D721Med (cell line): ENCODE measurements around the gene MYH15.

Experiments
- DNase-seq: peaks from one replicate; pipeline ENCODE4 v3.0.0; 2011; ENCODE audit warnings: low spot score; ENCODE audit not compliant: insufficient read length
- FAIRE-seq: peaks from 2 replicates; lab custom pipeline; 2011; peaks lifted over from hg19 to GRCh38; lab: Jason Lieb, UNC
- TF ChIP-seq, protein P1 (sequence below): IDR thresholded peaks from 2 replicates; pipeline ENCODE4 v1.5.1; 2012; ENCODE audit warnings: mild to moderate bottlenecking, control low read depth; ENCODE audit not compliant: insufficient read depth; ENCODE audit errors: missing control alignments

The MYH15 gene

DNA sequence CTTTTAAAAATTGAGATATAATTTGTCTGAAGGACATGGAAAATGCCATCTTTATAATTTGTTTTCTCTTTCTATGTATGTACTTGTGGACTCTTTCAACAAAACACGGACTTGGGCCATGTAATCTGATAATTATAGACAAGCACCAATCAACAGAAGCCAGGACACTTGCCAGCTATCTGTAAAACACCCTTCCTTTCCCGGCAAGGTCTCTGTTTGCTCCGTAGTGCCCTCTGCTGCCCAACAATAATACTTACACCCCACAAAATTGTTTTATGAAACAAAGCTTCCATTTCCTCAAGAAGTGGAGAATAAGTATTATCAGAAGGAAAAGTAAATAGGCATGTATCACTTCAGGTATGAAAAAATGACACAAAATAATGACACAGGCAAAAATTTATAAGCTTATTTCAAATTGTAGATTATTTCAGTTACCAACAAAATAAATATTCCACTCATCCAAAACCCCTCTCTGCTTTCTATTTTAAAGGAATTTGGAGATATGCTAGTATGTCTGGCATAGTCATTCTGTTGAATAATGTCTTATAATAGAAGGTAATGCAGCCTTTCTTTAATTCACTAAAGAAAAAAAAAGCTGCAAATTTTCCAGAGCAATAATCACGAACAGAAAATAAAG is 32.8 kb downstream of the MYH15 start:
- DNase-seq, result no peak
- FAIRE-seq, result peak; percentile 97
- TF ChIP-seq, protein P1, sequence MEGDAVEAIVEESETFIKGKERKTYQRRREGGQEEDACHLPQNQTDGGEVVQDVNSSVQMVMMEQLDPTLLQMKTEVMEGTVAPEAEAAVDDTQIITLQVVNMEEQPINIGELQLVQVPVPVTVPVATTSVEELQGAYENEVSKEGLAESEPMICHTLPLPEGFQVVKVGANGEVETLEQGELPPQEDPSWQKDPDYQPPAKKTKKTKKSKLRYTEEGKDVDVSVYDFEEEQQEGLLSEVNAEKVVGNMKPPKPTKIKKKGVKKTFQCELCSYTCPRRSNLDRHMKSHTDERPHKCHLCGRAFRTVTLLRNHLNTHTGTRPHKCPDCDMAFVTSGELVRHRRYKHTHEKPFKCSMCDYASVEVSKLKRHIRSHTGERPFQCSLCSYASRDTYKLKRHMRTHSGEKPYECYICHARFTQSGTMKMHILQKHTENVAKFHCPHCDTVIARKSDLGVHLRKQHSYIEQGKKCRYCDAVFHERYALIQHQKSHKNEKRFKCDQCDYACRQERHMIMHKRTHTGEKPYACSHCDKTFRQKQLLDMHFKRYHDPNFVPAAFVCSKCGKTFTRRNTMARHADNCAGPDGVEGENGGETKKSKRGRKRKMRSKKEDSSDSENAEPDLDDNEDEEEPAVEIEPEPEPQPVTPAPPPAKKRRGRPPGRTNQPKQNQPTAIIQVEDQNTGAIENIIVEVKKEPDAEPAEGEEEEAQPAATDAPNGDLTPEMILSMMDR, result peak; percentile 77

DNA sequence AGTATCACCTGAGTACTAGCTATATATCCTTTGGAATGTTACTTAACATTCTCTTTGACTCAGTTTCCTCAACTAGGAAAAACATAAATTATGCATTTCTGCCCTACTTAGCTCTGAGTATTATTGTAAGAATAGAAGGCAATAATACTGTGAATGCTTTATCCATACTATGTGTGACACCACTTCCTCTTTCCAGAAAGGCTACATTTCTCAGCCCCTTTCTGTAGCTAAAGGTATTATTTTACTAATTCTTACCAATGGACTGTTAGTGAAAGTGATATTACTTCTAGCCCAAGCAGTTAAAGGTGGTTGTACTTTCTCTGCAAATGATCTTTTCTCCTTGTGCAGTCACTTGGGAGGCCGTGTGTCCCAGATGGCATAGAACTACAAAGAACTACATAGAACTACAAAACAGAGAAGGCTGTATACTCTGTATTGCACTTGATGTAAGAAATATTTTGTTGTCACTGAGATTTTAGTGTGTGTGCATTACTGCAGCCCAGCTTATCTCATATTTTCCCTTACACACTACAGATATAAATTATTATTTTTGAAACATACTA is 35.1 kb downstream of the MYH15 start:
- no peak for DNase-seq
- no peak for FAIRE-seq
- TF ChIP-seq, protein P1, result no peak

DNA sequence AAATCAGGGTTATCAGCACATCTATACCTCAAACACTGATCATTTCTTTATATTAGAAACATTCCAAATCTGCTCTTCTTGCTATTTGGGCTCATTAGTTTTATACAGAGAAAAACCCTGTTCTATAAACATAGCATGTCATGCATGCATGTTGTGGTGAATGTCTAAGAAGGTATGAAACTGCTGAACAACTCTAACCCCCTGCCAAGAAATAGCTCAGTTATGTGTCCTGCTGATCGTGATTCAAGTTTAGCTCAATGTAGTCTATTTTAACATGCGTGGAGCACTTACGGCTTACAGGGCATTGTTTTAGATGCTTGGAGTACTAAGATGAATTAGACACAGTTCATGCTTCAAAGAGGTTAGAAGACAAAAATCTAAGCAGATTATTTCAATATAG is 35.8 kb downstream of the MYH15 start:
- no peak for DNase-seq
- TF ChIP-seq, protein P1, result no peak
- FAIRE-seq, result no peak

DNA sequence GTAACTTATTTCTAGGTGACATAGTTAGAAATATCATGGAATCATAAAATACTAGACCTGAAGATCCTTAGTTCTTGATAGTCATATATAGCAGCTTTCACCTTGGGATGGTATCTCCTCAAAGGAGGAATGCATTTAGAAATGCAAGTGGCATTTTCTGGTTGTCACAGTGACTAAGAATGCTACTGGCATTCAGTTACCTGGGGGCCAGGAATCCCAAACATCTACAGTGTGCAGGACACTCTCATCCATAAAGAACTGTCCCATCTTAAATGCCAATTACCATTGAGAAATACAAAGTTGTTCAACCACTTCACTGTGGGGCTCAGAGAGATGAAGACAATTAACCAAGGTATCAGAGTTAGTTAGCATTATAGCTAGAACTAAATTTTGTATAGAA is 36.7 kb downstream of the MYH15 start:
- FAIRE-seq (no peak), DNase-seq (no peak)
- TF ChIP-seq, protein P1, result no peak

DNA sequence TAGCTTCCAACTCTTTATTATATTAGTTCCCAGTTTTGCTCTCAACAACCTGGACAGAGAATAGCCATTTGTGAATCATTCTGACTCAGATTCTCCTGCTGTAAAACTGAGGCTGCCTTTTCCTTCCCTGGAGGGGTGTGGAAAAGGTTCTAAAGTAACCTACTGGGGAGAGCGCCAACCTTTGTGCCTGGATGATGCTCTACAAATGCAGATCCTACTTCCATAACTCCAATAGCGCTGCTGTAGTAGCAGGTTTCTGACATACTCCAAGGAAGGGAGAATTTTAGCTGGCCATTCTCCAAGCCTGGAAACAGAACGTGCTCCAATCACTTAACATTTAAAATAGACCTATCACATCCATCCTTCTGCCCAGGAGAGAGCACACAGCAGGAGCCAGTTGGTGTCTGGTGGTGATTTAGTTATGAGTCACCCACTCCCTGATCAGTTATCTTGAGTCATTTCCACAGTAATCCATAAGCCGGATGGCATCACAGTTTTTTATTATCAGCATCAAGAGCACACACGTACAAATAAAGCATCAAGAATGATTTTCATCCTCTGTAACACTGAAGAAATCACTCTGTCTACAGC is 38.3 kb downstream of the MYH15 start:
- DNase-seq (no peak), FAIRE-seq (peak; percentile 58)
- TF ChIP-seq, protein P1, result no peak

DNA sequence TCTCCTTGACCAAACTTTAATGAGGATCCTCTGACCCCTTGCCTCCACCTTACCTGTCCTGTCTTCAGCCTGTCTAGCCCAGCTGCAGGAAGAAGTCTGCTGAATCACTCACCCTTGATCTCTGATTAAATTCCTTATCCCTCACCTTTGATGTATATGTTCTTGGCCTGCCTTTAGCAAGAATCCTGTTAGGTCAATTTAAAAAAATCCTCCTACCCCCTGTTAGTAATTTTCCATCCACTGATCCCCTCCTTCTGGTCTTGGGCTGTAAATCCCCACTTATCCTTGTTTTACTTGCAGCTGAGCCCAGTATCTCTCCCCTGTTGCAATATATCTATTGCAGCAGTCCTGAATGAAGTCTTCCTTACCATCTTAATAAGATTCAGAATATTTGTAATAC is 39.0 kb downstream of the MYH15 start:
- TF ChIP-seq, protein P1, result no peak
- DNase-seq, result no peak
- peak; percentile 88 for FAIRE-seq

- TF ChIP-seq, protein P1, result no peak
- DNase-seq (no peak), FAIRE-seq (no peak)
Measured at GRCh38 chr3:108469126-108469525, 41.3 kb downstream of the MYH15 start.
